ENCODE measurements around the gene LRRC25.

LRRC25 gene

DNA sequence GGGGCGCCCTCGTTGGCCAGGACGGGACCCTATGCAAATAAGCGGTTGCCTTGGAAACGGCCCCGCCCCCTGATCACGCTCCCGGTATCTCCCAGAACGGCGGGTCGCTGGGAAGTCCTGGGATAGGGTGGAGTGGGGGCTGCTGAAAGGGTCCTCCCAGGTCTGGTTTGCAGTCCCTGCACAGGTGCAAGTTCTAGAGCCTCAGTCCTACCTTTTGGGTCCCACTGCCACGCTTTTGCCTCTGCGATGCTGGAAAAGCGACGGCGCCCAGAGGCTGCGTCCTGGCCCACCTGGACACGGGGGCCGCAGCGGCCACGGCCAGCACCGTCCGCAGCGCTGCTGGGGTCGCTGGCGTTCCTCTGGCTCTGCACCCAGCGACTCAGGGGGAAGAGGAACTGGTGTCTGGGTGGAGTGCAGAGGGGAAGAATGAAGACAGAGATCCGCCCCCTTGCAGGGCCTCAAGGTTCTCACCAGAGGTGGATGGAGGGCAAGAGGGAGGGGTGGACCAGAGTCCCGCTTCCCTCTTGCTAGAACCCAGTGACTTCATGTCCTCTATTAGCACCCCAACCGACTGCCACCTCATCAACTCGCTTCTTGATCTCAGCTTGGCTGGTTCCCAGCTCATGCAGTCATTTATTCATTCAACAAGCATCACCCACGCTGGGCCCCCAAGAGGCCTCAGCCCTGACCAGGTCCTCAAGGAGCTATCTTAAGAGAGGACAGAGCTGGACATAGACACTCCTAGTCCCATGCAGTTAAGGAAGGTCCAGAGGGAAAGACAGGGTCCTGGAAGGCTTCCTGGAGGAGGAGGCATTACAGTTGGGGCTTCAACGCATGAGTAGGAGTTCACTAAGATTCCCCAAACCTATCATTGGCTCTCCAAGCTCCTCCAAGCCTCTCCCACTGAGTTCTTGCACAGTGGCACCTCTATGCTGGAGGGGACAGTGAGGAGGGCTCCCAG, at the start of gene LRRC25:
Gene LRRC25, minus strand, starts transcription at position 381 of the 961 bp plus-strand sequence. CDS start 659 bp downstream, outside the sequence.
- no peaks in the 10 kb centered on the region for H3K4me1 ChIP-seq (ENCODE audit: control insufficient read depth, insufficient read depth, low read length)
- ChIA-PET CTCF (interaction anchor here (0.7 to 8.5 kb wide), 4 partner anchors 9 to 48 kb away, joined by 4 to 68 read pairs (median 7); partner anchors contain the start of gene GDF15), POLR2A (no interaction called here)
- H3K4me3 ChIP-seq (ENCODE audit: low read depth, low read length), result no peak within 1 kb of the TSS
- TF ChIP-seq ZNF544 (tag by site-specific recombination; IDR thresholded peaks at IDR 0.05) (no peak), KLF9 (tag by site-specific recombination; IDR thresholded peaks at IDR 0.05; ENCODE audit: low read depth) (no peak), ZNF837 (tag by site-specific recombination; IDR thresholded peaks at IDR 0.05) (no peak), ZFP3 (tag by site-specific recombination; IDR thresholded peaks at IDR 0.05; ENCODE audit: low read depth) (peak; percentile 97), ZNF610 (tag by site-specific recombination; IDR thresholded peaks at IDR 0.05; ENCODE audit: borderline replicate concordance) (no peak), ZFHX2 (tag by site-specific recombination; conservative IDR thresholded peaks at IDR 0.05) (no peak), SP2 (tag by site-specific recombination; IDR thresholded peaks at IDR 0.05) (peak; percentile 4; the same call in 1 of the 2 replicates), BCL11B (tag by site-specific recombination; IDR thresholded peaks at IDR 0.05; ENCODE audit: low read depth) (no peak)
- TF ChIP-seq, protein P1, sequence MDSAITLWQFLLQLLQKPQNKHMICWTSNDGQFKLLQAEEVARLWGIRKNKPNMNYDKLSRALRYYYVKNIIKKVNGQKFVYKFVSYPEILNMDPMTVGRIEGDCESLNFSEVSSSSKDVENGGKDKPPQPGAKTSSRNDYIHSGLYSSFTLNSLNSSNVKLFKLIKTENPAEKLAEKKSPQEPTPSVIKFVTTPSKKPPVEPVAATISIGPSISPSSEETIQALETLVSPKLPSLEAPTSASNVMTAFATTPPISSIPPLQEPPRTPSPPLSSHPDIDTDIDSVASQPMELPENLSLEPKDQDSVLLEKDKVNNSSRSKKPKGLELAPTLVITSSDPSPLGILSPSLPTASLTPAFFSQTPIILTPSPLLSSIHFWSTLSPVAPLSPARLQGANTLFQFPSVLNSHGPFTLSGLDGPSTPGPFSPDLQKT (IDR thresholded peaks at IDR 0.05; ENCODE audit: borderline replicate concordance, low read depth, low read length), result no peak
- no peak within 1 kb of the TSS for H3K27ac ChIP-seq (ENCODE audit: extremely low read depth, low read depth, low read length)
- no peaks in the 10 kb centered on the region for H3K9me3 ChIP-seq (ENCODE audit: control insufficient read depth, insufficient read depth, low read depth, low read length)
- H3K36me3 ChIP-seq (ENCODE audit: control insufficient read depth in 2 of 2, insufficient read depth in 1 of 2, low read length in 2 of 2), result no peaks in the 10 kb centered on the region

DNA sequence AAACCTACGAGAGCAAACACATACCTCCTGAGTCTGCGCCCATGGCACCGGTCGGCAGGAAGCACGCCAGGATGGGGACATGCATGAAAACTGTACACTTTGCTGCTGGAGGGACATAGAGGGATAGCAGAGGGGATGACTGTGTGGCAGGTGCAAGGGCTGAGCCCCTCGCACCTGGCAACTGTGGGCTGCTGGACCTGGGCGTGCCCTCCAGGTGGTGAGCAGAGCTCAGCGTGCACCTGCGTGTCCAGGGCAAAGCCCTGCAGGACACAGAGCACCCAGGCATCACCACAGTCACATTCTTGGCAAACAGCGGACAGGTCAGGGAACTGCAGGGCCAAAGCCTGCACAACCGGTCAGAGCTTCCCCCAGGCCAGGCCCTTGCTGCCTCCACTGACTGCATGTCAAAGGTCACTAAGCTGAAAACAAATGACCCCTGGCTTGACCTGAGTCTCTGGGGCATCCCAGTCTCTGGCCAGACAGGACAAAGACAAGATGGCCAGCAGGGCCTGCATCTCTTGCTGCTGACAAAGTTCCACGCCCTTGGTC, 49.5 kb upstream of the LRRC25 start:
- Histone ChIP-seq H3K36me3 (ENCODE audit: control insufficient read depth in 2 of 2, insufficient read depth in 1 of 2, low read length in 2 of 2) (peaks cover 0 to 65% of the 10 kb centered on the region in 2 experiments; a peak in 2 of 3 replicates), H3K27ac (ENCODE audit: extremely low read depth, low read depth, low read length) (no peak overlapping the region), H3K9me3 (ENCODE audit: control insufficient read depth, insufficient read depth, low read depth, low read length) (no peaks in the 10 kb centered on the region), H3K4me3 (ENCODE audit: low read depth, low read length) (no peak overlapping the region), H3K4me1 (ENCODE audit: control insufficient read depth, insufficient read depth, low read length) (no peaks in the 10 kb centered on the region)
- CTCF ChIA-PET, result interaction anchor here (7.5 kb wide), 1 partner anchor 14 kb away, joined by 85 read pairs; no protein-coding TSS in a partner anchor
- TF ChIP-seq ZNF843 (tag by site-specific recombination; IDR thresholded peaks at IDR 0.05), result no peak
- POLR2A ChIA-PET, result no interaction called here

DNA sequence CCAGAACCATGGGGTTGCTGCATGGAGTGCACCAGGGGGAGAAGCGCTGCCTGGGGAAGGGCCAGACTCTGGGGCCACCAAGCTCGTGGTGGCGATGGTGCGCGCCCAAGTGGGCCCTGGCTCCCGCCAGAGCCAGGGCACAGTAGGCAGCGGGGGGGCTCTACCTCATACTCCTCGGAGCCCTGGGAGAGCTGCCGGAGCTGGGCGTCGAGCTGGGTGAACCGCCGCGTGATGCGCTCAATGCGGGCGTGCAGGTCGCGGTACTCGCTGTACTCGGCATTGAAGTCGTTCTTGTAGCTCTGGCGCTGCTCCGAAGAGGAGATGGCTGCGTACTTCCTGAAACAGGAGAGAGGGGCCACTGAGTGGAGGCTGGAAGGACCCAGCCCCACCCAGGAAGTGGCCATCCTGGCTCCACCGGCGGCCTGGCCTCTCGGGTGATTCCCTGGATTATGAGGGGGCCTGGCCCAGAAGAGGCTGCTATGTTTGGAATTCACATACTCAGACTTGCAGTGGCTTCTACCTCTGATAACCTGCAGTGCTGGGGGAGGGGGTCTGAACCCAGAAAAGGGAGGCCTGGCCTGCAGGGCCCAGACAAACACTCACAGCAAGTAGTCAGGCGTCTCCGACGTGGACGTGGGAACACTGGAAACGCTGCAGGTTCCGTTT, 48.9 kb upstream of the LRRC25 start:
- POLR2A ChIA-PET, result interaction anchor here (0.5 kb wide), 1 partner anchor 130 kb away, joined by 5 read pairs; no protein-coding TSS in a partner anchor
- H3K4me3 ChIP-seq (ENCODE audit: low read depth, low read length), result no peak overlapping the region
- no peaks in the 10 kb centered on the region for H3K9me3 ChIP-seq (ENCODE audit: control insufficient read depth, insufficient read depth, low read depth, low read length)
- H3K27ac ChIP-seq (ENCODE audit: extremely low read depth, low read depth, low read length), result no peak overlapping the region
- CTCF ChIA-PET, result interaction anchor here (0.5 to 7.5 kb wide), 2 partner anchors 15 to 37 kb away, joined by 3 to 85 read pairs; no protein-coding TSS in a partner anchor
- H3K4me1 ChIP-seq (ENCODE audit: control insufficient read depth, insufficient read depth, low read length), result no peaks in the 10 kb centered on the region
- peaks cover 0 to 65% of the 10 kb centered on the region in 2 experiments; a peak in 2 of 3 replicates for H3K36me3 ChIP-seq (ENCODE audit: control insufficient read depth in 2 of 2, insufficient read depth in 1 of 2, low read length in 2 of 2)
- TF ChIP-seq ZNF585B (tag by site-specific recombination; IDR thresholded peaks at IDR 0.05) (no peak), ZNF266 (tag by site-specific recombination; IDR thresholded peaks at IDR 0.05; ENCODE audit: low read depth) (no peak), ZNF830 (tag by site-specific recombination; IDR thresholded peaks at IDR 0.05; ENCODE audit: low read depth) (no peak), SALL2 (tag by site-specific recombination; IDR thresholded peaks at IDR 0.05; ENCODE audit: borderline replicate concordance) (no peak), ZNF76 (tag by site-specific recombination; IDR thresholded peaks at IDR 0.05; ENCODE audit: borderline replicate concordance, low read depth) (no peak), MEIS1 (CRISPR knock-in tag; IDR thresholded peaks at IDR 0.05; ENCODE audit: borderline replicate concordance) (no peak), ZNF24 (tag by site-specific recombination; IDR thresholded peaks at IDR 0.05) (no peak), ZNF548 (tag by site-specific recombination; IDR thresholded peaks at IDR 0.05) (no peak), ZSCAN30 (tag by site-specific recombination; IDR thresholded peaks at IDR 0.05) (no peak), ZNF341 (tag by site-specific recombination; IDR thresholded peaks at IDR 0.05; ENCODE audit: low read depth) (no peak)
- TF ChIP-seq, protein P2, sequence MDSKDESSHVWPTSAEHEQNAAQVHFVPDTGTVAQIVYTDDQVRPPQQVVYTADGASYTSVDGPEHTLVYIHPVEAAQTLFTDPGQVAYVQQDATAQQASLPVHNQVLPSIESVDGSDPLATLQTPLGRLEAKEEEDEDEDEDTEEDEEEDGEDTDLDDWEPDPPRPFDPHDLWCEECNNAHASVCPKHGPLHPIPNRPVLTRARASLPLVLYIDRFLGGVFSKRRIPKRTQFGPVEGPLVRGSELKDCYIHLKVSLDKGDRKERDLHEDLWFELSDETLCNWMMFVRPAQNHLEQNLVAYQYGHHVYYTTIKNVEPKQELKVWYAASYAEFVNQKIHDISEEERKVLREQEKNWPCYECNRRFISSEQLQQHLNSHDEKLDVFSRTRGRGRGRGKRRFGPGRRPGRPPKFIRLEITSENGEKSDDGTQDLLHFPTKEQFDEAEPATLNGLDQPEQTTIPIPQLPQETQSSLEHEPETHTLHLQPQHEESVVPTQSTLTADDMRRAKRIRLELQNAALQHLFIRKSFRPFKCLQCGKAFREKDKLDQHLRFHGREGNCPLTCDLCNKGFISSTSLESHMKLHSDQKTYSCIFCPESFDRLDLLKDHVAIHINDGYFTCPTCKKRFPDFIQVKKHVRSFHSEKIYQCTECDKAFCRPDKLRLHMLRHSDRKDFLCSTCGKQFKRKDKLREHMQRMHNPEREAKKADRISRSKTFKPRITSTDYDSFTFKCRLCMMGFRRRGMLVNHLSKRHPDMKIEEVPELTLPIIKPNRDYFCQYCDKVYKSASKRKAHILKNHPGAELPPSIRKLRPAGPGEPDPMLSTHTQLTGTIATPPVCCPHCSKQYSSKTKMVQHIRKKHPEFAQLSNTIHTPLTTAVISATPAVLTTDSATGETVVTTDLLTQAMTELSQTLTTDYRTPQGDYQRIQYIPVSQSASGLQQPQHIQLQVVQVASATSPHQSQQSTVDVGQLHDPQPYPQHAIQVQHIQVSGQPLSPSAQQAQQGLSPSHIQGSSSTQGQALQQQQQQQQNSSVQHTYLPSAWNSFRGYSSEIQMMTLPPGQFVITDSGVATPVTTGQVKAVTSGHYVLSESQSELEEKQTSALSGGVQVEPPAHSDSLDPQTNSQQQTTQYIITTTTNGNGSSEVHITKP (tag by site-specific recombination; IDR thresholded peaks at IDR 0.05), result no peak
- TF ChIP-seq, protein P3, sequence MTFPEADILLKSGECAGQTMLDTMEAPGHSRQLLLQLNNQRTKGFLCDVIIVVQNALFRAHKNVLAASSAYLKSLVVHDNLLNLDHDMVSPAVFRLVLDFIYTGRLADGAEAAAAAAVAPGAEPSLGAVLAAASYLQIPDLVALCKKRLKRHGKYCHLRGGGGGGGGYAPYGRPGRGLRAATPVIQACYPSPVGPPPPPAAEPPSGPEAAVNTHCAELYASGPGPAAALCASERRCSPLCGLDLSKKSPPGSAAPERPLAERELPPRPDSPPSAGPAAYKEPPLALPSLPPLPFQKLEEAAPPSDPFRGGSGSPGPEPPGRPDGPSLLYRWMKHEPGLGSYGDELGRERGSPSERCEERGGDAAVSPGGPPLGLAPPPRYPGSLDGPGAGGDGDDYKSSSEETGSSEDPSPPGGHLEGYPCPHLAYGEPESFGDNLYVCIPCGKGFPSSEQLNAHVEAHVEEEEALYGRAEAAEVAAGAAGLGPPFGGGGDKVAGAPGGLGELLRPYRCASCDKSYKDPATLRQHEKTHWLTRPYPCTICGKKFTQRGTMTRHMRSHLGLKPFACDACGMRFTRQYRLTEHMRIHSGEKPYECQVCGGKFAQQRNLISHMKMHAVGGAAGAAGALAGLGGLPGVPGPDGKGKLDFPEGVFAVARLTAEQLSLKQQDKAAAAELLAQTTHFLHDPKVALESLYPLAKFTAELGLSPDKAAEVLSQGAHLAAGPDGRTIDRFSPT (tag by site-specific recombination; IDR thresholded peaks at IDR 0.05), result no peak

Measured in HEK293 (cell line).